Smooth muscle cell of the pulmonary artery (primary cell): Measurements from ENCODE around the gene MED31. TPM values are rescaled to one million over a fixed set of nuclear protein-coding genes. Genes with fewer than 3 reads are reported as not detected.

ENCODE experiments used
- total RNA-seq: library from RNA; depleted of rRNA; stranded (reverse); fragments of >200 nt; gene quantifications from 2 replicates; pipeline ENCODE4 v1.2.3, GENCODE V29; 2014

MED31 gene
- total RNA-seq = 7.2 and 8.0 TPM in 2 replicates

GRCh38 chr17:6651354-6651918 lies at the start of gene MED31, which contains the start of gene C17orf100:
Gene MED31, minus strand, starts transcription at chr17:6651605. Its CDS starts 77 bp downstream, at chr17:6651528.
Gene C17orf100, plus strand, starts transcription at chr17:6651762. Its CDS starts 152 bp downstream, at chr17:6651914.

GRCh38 chr17:6640536-6641246 lies 10.7 kb downstream of the MED31 start, which contains the start of the genes KIAA0753 and TXNDC17:
Gene KIAA0753, minus strand, starts transcription at chr17:6640711. Its CDS starts 5,608 bp downstream, at chr17:6635103.
Gene TXNDC17, plus strand, starts transcription at chr17:6641060. Its CDS starts 23 bp downstream, at chr17:6641083.

Other genes starting within 250 kb of the MED31 start
- gene AIPL1, start 216.5 kb downstream of the MED31 start, total RNA-seq = not detected in 2 replicates
- 5.4 and 15.2 TPM in 2 replicates for gene PIMREG, start 207.2 kb downstream of the MED31 start, total RNA-seq
- gene PITPNM3, start 95.0 kb downstream of the MED31 start, total RNA-seq = 2.4 and 3.8 TPM in 2 replicates
- gene KIAA0753, start 10.9 kb downstream of the MED31 start, total RNA-seq = 12.8 and 16.0 TPM in 2 replicates
- 48.6 and 56.8 TPM in 2 replicates for gene TXNDC17, start 10.5 kb downstream of the MED31 start, total RNA-seq
- gene C17orf100, start 157 bp upstream of the MED31 start, total RNA-seq = 0.46 and 0.72 TPM in 2 replicates
- not detected in 2 replicates for gene SLC13A5, start 61.8 kb upstream of the MED31 start, total RNA-seq
- gene XAF1, start 104.4 kb upstream of the MED31 start, total RNA-seq = 20.0 and 37.0 TPM in 2 replicates
- 0.07 and 0.26 TPM in 2 replicates for gene FBXO39, start 124.6 kb upstream of the MED31 start, total RNA-seq
- not detected in 2 replicates for gene TEKT1, start 180.1 kb upstream of the MED31 start, total RNA-seq